Calu3 (cell line): Measurements from ENCODE around the gene CDKAL1. TPM values are rescaled to one million over a fixed set of nuclear protein-coding genes. Genes with fewer than 3 reads are reported as not detected.
A peak's percentile ranks its signal among the peaks of the same experiment; 100 is the strongest.

ENCODE experiments used
- BruUV-seq: library from RNA; stranded (reverse); fragments of 400-500 nt; replicated peaks from 2 replicates; lab custom pipeline; 2021; lab: Mats Ljungman, UMichigan
- CTCF ChIA-PET: fragments of 300-600 bp; sonication (Branson Sonifier 250); formaldehyde crosslinking; loops from one replicate; lab custom pipeline; 2022; ENCODE audit warnings: antibody characterized with exemption; lab: Charles Lee
- DNase-seq: peaks from one replicate; pipeline ENCODE4 v3.0.0; 2022
- H3K27ac Mint-ChIP-seq: one replicate; pipeline ENCODE4 v1.8.0; 2022; ENCODE audit warnings: mixed read lengths; ENCODE audit not compliant: unreplicated experiment
- H3K27me3 Mint-ChIP-seq: one replicate; pipeline ENCODE4 v1.8.0; 2022; ENCODE audit warnings: mixed read lengths; ENCODE audit not compliant: unreplicated experiment
- H3K36me3 Mint-ChIP-seq: one replicate; pipeline ENCODE4 v1.8.0; 2022; ENCODE audit warnings: mild to moderate bottlenecking, moderate library complexity, mixed read lengths; ENCODE audit not compliant: insufficient read depth, unreplicated experiment
- H3K4me1 Mint-ChIP-seq: one replicate; pipeline ENCODE4 v1.8.0; 2022; ENCODE audit warnings: mild to moderate bottlenecking, low read depth, mixed read lengths; ENCODE audit not compliant: unreplicated experiment
- H3K4me3 Mint-ChIP-seq: one replicate; pipeline ENCODE4 v1.8.0; 2022; ENCODE audit warnings: mild to moderate bottlenecking, low read depth, moderate library complexity, mixed read lengths; ENCODE audit not compliant: unreplicated experiment
- H3K9me3 Mint-ChIP-seq: one replicate; pipeline ENCODE4 v1.8.0; 2022; ENCODE audit warnings: low read depth, mixed read lengths; ENCODE audit not compliant: unreplicated experiment
- CTCF ChIP-seq: fragments of 200-600 bp; IDR thresholded peaks from one replicate; pipeline ENCODE4 v1.8.0; 2022; ENCODE audit warnings: antibody characterized with exemption; ENCODE audit not compliant: unreplicated experiment
- intact Hi-C: fragments of 100-400 bp; cut with micrococcal nuclease; formaldehyde crosslinking; loops from one replicate; pipeline ENCODE4 v1.10.0; 2022; ENCODE audit not compliant: unreplicated experiment
- total RNA-seq: library from RNA; stranded (reverse); gene quantifications from 2 replicates; pipeline ENCODE4 v1.2.3, GENCODE V29; 2022

The CDKAL1 gene
- total RNA-seq, 1 experiment from 2014 or later: 39.6 TPM

GRCh38 chr6:20652299-20653084 lies 118.2 kb downstream of the CDKAL1 start:
- TSS peak; percentile 91 for BruUV-seq
- CTCF ChIA-PET: interaction anchor here (0.7 to 1.5 kb wide), 2 partner anchors 28 to 57 kb away, joined by 3 to 4 read pairs; no protein-coding TSS in a partner anchor
- no peak for DNase-seq
- peak overlapping the region; percentile 54 for H3K4me3 Mint-ChIP-seq
- no peaks in the 10 kb centered on the region for H3K27me3 Mint-ChIP-seq
- H3K9me3 Mint-ChIP-seq: peaks cover 3% of the 10 kb centered on the region
- no peak for TF ChIP-seq CTCF
- H3K4me1 Mint-ChIP-seq: peaks cover 72% of the 10 kb centered on the region
- intact Hi-C loops: loop anchor here (5.0 kb wide), 2 partner anchors 65 to 940 kb away; partner anchors contain the start of gene SOX4
- H3K27ac Mint-ChIP-seq: peak overlapping the region; percentile 96
- peaks cover 4% of the 10 kb centered on the region for H3K36me3 Mint-ChIP-seq

- no peak for TF ChIP-seq CTCF
- CTCF ChIA-PET: no interaction called here
- H3K4me1 Mint-ChIP-seq: peaks cover 73% of the 10 kb centered on the region
- peaks cover 3% of the 10 kb centered on the region for H3K9me3 Mint-ChIP-seq
- peak overlapping the region; percentile 96 for H3K27ac Mint-ChIP-seq
- peak overlapping the region; percentile 54 for H3K4me3 Mint-ChIP-seq
- peaks cover 4% of the 10 kb centered on the region for H3K36me3 Mint-ChIP-seq
- intact Hi-C loops: loop anchor here (5.0 kb wide), 2 partner anchors 66 to 939 kb away; partner anchors contain the start of gene SOX4
- DNase-seq: no peak
- no peaks in the 10 kb centered on the region for H3K27me3 Mint-ChIP-seq
- TSS peak; percentile 24 for BruUV-seq
Measured at GRCh38 chr6:20653085-20653479, 118.8 kb downstream of the CDKAL1 start.

- H3K27ac Mint-ChIP-seq: peak overlapping the region; percentile 79
- no TSS peak for BruUV-seq
- no peaks in the 10 kb centered on the region for H3K27me3 Mint-ChIP-seq
- no peak for TF ChIP-seq CTCF
- peaks cover 75% of the 10 kb centered on the region for H3K4me1 Mint-ChIP-seq
- no peak overlapping the region for H3K4me3 Mint-ChIP-seq
- intact Hi-C loops: no loop called here
- CTCF ChIA-PET: no interaction called here
- no peak for DNase-seq
- H3K36me3 Mint-ChIP-seq: no peaks in the 10 kb centered on the region
- H3K9me3 Mint-ChIP-seq: no peaks in the 10 kb centered on the region
Measured at GRCh38 chr6:20655317-20655716, 121.1 kb downstream of the CDKAL1 start.

GRCh38 chr6:20657274-20657800 lies 123.1 kb downstream of the CDKAL1 start:
- H3K4me1 Mint-ChIP-seq: peaks cover 76% of the 10 kb centered on the region
- no peaks in the 10 kb centered on the region for H3K36me3 Mint-ChIP-seq
- H3K9me3 Mint-ChIP-seq: no peaks in the 10 kb centered on the region
- intact Hi-C loops: no loop called here
- no peak for DNase-seq
- no TSS peak for BruUV-seq
- no peak for TF ChIP-seq CTCF
- no peak overlapping the region for H3K4me3 Mint-ChIP-seq
- CTCF ChIA-PET: interaction anchor here (1.0 kb wide), 1 partner anchor 12 kb away, joined by 6 read pairs; no protein-coding TSS in a partner anchor
- no peaks in the 10 kb centered on the region for H3K27me3 Mint-ChIP-seq
- H3K27ac Mint-ChIP-seq: peak overlapping the region; percentile 15
